Measurements from ENCODE around the gene TRMT61A. TPM values are rescaled to one million over a fixed set of nuclear protein-coding genes. Genes with fewer than 3 reads are reported as not detected.
A peak's percentile ranks its signal among the peaks of the same experiment; 100 is the strongest.

The TRMT61A gene
- total RNA-seq, 4 donors from 2014 or later = 3.6 to 26.5 (median 8.7) TPM

GRCh38 chr14:103540821-103541708, 12.1 kb downstream of the TRMT61A start:
- no peak for TF ChIP-seq CTCF (IDR thresholded peaks at IDR 0.05)
- no peak for TF ChIP-seq POLR2A (IDR thresholded peaks at IDR 0.05)
- intact Hi-C loops (cut with DNase I; ENCODE audit: low total_unique reads) = no loop called here
- Histone ChIP-seq H3K9me3 (no peaks in the 10 kb centered on the region), H3K4me3 (no peak overlapping the region), H3K36me3 (no peaks in the 10 kb centered on the region), H3K4me1 (peaks cover 13 to 59% of the 10 kb centered on the region in 2 donors), H3K27me3 (no peaks in the 10 kb centered on the region), H3K27ac (peak overlapping the region; percentile 66 to 90)
- no peak for DNase-seq

- Histone ChIP-seq H3K4me3 (no peak overlapping the region), H3K4me1 (peaks cover 13 to 59% of the 10 kb centered on the region in 2 donors)
These were observed 13.0 kb downstream of the TRMT61A start for GRCh38 chr14:103541709-103542604.

GRCh38 chr14:103542605-103543088, 13.7 kb downstream of the TRMT61A start:
- no peak for TF ChIP-seq POLR2A (IDR thresholded peaks at IDR 0.05)
- TF ChIP-seq CTCF (IDR thresholded peaks at IDR 0.05) = no peak
- Histone ChIP-seq H3K4me1 (peaks cover 13 to 59% of the 10 kb centered on the region in 2 donors), H3K36me3 (no peaks in the 10 kb centered on the region), H3K27me3 (no peaks in the 10 kb centered on the region), H3K27ac (peak overlapping the region; percentile 66 to 90), H3K4me3 (no peak overlapping the region), H3K9me3 (no peaks in the 10 kb centered on the region)
- intact Hi-C loops (cut with DNase I; ENCODE audit: low total_unique reads) = no loop called here
- peak in 1 of 2 donors; percentile 67 for DNase-seq

More at GRCh38 chr14:103541709-103542604, 13.0 kb downstream of the TRMT61A start:
- Histone ChIP-seq H3K27ac (peak overlapping the region; percentile 66 to 90), H3K27me3 (no peaks in the 10 kb centered on the region), H3K36me3 (no peaks in the 10 kb centered on the region), H3K9me3 (no peaks in the 10 kb centered on the region)
- no peak for DNase-seq
- TF ChIP-seq CTCF (IDR thresholded peaks at IDR 0.05) (no peak), POLR2A (IDR thresholded peaks at IDR 0.05) (no peak)
- intact Hi-C loops (cut with DNase I; ENCODE audit: low total_unique reads) = no loop called here

GRCh38 chr14:103543140-103543539, 14.1 kb downstream of the TRMT61A start:
- Histone ChIP-seq H3K27ac (peak overlapping the region; percentile 66 to 90), H3K27me3 (no peaks in the 10 kb centered on the region), H3K36me3 (no peaks in the 10 kb centered on the region), H3K4me1 (peaks cover 13 to 59% of the 10 kb centered on the region in 2 donors), H3K9me3 (no peaks in the 10 kb centered on the region), H3K4me3 (no peak overlapping the region)
- intact Hi-C loops (cut with DNase I; ENCODE audit: low total_unique reads) = no loop called here
- TF ChIP-seq POLR2A (IDR thresholded peaks at IDR 0.05) (no peak), CTCF (IDR thresholded peaks at IDR 0.05) (no peak)
- no peak for DNase-seq
